Neural cell (in vitro differentiated cells): ENCODE data around the gene ZNF253.

Experiments used
- CTCF ChIP-seq: fragments of 450-650 bp; IDR thresholded peaks from 2 replicates; pipeline ENCODE4 v1.5.1; 2014; ENCODE audit warnings: antibody characterized with exemption, mild to moderate bottlenecking, moderate library complexity; ENCODE audit not compliant: poor library complexity, severe bottlenecking
- EP300 ChIP-seq: fragments of 450-650 bp; conservative IDR thresholded peaks from 2 replicates; pipeline ENCODE4 v1.6.1; 2014; ENCODE audit warnings: antibody characterized with exemption, mild to moderate bottlenecking, moderate library complexity; ENCODE audit not compliant: poor library complexity, severe bottlenecking
- EZH2 ChIP-seq: fragments of 200-600, 300-800 bp; shearing (Covaris generic), sonication (generic); IDR thresholded peaks from 2 replicates; pipeline ENCODE4 v1.6.1; 2014; ENCODE audit warnings: antibody characterized with exemption, low read length, borderline replicate concordance, mild to moderate bottlenecking; ENCODE audit not compliant: insufficient read depth, poor library complexity, severe bottlenecking
- MXI1 ChIP-seq: fragments of 450-650 bp; conservative IDR thresholded peaks from 2 replicates; pipeline ENCODE4 v1.6.1; 2014; ENCODE audit warnings: antibody characterized with exemption, mild to moderate bottlenecking; ENCODE audit not compliant: poor library complexity, severe bottlenecking
- POLR2AphosphoS5 ChIP-seq: IDR thresholded peaks from 2 replicates; pipeline ENCODE4 v1.6.1; 2012
- RAD21 ChIP-seq: fragments of 450-650 bp; conservative IDR thresholded peaks from 2 replicates; pipeline ENCODE4 v1.6.1; 2014; ENCODE audit warnings: antibody characterized with exemption, mild to moderate bottlenecking, moderate library complexity
- REST ChIP-seq: IDR thresholded peaks from 2 replicates; pipeline ENCODE4 v1.6.1; 2012; ENCODE audit warnings: borderline replicate concordance
- SMC3 ChIP-seq: fragments of 450-650 bp; conservative IDR thresholded peaks from 2 replicates; pipeline ENCODE4 v1.6.1; 2014; ENCODE audit warnings: antibody characterized with exemption, mild to moderate bottlenecking, moderate library complexity; ENCODE audit not compliant: poor library complexity
- TAF1 ChIP-seq: IDR thresholded peaks from 2 replicates; pipeline ENCODE4 v1.6.1; 2012; ENCODE audit warnings: low read depth

DNA sequence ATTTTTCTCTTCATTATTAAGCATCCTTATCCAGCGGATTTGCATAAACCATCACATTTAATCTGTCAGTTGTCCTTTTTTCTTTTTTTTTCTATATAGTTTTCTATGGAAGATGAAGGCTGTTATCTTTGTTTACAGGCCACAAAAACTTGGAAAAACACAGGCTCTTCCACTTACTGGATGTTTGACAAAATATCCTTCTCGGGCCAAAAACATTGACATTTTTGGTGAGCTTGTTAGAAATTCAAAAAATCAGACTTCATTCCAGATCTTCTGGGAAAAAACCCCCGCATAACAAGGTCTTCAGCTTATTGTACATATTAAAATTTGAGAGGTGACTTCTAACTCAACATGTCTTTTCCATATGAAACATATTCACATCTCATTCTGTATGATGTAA, 48.9 kb downstream of the ZNF253 start:
- TF ChIP-seq POLR2AphosphoS5 (no peak), TAF1 (no peak), RAD21 (no peak), EZH2 (no peak), MXI1 (no peak), CTCF (no peak), SMC3 (no peak), EP300 (no peak), REST (no peak)
